HFFc6 (cell line): Measurements from ENCODE around the gene SRR. TPM values are rescaled to one million over a fixed set of nuclear protein-coding genes. Genes with fewer than 3 reads are reported as not detected.
"Not testable (repeated sequence)": the region's sequence is repeated elsewhere in the genome, so short reads cannot be mapped to it uniquely, and the experiment has no call there.

Experiments used
- DNase-seq: peaks from one replicate; pipeline ENCODE4 v3.0.0-alpha.2; 2018
- H3K27ac Mint-ChIP-seq: 2 replicates; pipeline ENCODE4 v1.8.0; 2020; ENCODE audit warnings: mild to moderate bottlenecking, mixed read lengths
- H3K27me3 Mint-ChIP-seq: 2 replicates; pipeline ENCODE4 v1.8.0; 2021; ENCODE audit warnings: mild to moderate bottlenecking, moderate library complexity, mixed read lengths; ENCODE audit not compliant: insufficient read depth
- H3K36me3 Mint-ChIP-seq: 2 replicates; pipeline ENCODE4 v1.8.0; 2021; ENCODE audit warnings: low read depth, mixed read lengths
- H3K4me1 Mint-ChIP-seq: 2 replicates; pipeline ENCODE4 v1.8.0; 2020; ENCODE audit warnings: low read depth, mixed read lengths
- H3K4me3 Mint-ChIP-seq: 2 replicates; pipeline ENCODE4 v1.8.0; 2020; ENCODE audit warnings: mild to moderate bottlenecking, moderate library complexity, mixed read lengths
- H3K9me3 Mint-ChIP-seq: 2 replicates; pipeline ENCODE4 v1.8.0; 2020; ENCODE audit warnings: mild to moderate bottlenecking, mixed read lengths
- total RNA-seq, 6 experiments: library from RNA; stranded (reverse); fragmentation: NEBNext Ultra II Directional; extraction: Animal tissue kit (Norgen Biotek cat#: 25700); gene quantifications; 2 replicates in 1 of 6; 3 replicates in 5 of 6; pipeline ENCODE4 v1.2.3, GENCODE V29; 2021
- TF ChIP-seq, protein P1 (sequence below): fragments of 200-600 bp; sonication (generic); IDR thresholded peaks from 2 replicates; pipeline ENCODE4 v1.5.0; 2021; ENCODE audit warnings: antibody characterized with exemption, mild to moderate bottlenecking

SRR gene
- total RNA-seq, 6 experiments from 2014 or later, result 18.5 to 29.7 (median 21.8) TPM

DNA sequence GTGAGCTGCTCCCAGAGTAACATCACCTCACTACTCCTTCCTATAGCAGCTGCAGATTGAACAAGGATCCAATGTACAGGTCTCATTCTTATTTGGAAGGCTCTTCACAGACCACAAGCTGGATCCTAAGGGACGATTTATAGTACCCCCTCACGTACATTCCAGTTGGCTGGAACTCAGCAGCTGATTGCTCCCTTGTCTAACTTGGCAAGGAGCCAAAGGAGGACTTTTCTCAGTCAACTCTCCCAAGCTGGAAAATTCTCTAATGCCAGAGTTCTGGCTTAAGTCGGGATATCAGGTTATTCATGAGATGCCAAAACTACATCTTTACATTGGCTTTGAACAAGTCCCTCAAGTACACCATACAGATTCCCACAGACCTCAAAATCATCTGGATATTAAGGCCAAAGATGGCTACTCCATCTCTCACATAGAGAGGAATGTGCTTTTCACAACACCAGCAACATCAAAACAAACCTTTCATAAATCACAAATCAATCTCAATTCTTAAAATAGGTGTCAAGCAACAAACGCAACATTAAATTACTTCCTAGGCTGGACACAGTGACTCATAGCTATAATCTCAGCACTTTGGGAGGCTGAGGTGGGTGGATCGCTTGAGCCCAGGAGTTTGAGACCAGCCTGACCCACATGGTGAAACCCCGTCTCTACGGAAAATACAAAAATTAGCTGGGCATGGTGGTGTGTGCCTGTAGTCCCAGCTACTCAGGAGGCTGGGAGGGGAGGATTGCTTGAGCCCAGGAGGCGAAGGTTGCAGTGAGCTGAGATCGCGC lies 39.5 kb upstream of the SRR start:
- no peak for DNase-seq
- TF ChIP-seq, protein P1, sequence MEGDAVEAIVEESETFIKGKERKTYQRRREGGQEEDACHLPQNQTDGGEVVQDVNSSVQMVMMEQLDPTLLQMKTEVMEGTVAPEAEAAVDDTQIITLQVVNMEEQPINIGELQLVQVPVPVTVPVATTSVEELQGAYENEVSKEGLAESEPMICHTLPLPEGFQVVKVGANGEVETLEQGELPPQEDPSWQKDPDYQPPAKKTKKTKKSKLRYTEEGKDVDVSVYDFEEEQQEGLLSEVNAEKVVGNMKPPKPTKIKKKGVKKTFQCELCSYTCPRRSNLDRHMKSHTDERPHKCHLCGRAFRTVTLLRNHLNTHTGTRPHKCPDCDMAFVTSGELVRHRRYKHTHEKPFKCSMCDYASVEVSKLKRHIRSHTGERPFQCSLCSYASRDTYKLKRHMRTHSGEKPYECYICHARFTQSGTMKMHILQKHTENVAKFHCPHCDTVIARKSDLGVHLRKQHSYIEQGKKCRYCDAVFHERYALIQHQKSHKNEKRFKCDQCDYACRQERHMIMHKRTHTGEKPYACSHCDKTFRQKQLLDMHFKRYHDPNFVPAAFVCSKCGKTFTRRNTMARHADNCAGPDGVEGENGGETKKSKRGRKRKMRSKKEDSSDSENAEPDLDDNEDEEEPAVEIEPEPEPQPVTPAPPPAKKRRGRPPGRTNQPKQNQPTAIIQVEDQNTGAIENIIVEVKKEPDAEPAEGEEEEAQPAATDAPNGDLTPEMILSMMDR, result no peak
- peaks cover 24% of the 10 kb centered on the region for H3K36me3 Mint-ChIP-seq
- no peaks in the 10 kb centered on the region for H3K27me3 Mint-ChIP-seq
- H3K4me3 Mint-ChIP-seq, result no peak overlapping the region
- H3K4me1 Mint-ChIP-seq, result peaks cover 48% of the 10 kb centered on the region
- H3K9me3 Mint-ChIP-seq, result no peaks in the 10 kb centered on the region
- peak overlapping the region; percentile 9; the same call in 1 of the 2 replicates for H3K27ac Mint-ChIP-seq

DNA sequence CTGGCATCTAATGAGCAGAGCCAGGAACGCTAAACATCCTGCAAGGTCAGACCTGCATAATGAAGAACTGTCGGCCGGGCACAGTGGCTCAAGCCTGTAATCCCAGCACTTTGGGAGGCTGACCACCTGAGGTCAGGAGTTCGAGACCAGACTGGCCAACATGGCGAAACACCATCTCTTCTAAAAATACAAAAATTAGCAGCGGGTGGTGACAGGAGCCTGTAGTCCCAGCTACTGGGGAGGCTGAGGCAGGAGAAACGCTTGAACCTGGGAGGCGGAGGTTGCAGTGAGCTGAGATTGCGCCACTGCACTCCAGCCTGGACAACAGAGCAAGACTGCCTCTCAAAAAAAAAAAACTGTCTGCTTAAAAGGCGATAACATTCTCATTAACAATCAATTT lies 38.6 kb upstream of the SRR start:
- H3K27me3 Mint-ChIP-seq, H3K9me3 Mint-ChIP-seq, H3K27ac Mint-ChIP-seq, DNase-seq, H3K4me3 Mint-ChIP-seq: not testable (repeated sequence)
- Mint-ChIP-seq H3K36me3 (peaks cover 19% of the 10 kb centered on the region), H3K4me1 (peaks cover 44% of the 10 kb centered on the region)

DNA sequence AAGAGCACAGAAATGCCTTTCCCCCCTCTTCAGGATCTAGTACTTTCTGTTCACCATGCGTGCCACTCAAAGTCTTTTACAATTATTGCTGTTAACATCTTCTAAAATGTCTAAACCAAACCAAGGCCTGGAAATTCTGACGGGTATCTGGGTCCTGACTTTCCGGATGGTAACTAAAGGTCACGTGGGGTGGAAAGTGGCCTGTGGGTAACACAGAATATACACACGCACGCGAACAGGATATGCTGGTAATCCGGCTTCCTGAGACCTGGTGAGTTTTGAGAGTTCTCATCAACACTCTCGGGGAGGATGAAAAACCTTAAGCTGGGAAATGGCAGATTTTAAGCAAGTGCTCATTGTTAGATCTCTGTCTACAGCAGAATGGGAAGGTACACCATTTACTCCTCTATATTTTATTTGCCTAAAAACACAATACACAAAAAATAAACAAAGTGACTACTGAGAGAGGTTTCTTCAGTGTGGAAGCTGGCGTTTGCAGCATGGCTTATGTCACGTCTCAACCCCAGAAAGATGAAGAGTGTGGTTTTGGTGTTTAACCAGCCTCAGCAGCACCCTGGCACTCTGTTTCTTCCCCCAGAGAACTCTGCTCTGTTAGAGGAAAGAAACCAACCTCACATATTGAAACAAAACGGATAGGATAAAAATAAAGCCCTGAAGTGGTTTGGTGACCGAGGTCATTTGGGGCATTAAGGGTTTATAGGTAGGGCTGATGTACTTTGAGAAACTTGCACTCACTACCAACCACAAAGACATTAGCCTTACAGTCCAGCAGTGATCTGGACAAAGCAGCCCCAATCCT lies 37.5 kb upstream of the SRR start:
- no peaks in the 10 kb centered on the region for H3K27me3 Mint-ChIP-seq
- peaks cover 16% of the 10 kb centered on the region for H3K36me3 Mint-ChIP-seq
- TF ChIP-seq, protein P1, result no peak
- H3K27ac Mint-ChIP-seq, result no peak overlapping the region
- H3K4me1 Mint-ChIP-seq, result peaks cover 39% of the 10 kb centered on the region
- H3K9me3 Mint-ChIP-seq, result no peaks in the 10 kb centered on the region
- no peak for DNase-seq
- no peak overlapping the region for H3K4me3 Mint-ChIP-seq

DNA sequence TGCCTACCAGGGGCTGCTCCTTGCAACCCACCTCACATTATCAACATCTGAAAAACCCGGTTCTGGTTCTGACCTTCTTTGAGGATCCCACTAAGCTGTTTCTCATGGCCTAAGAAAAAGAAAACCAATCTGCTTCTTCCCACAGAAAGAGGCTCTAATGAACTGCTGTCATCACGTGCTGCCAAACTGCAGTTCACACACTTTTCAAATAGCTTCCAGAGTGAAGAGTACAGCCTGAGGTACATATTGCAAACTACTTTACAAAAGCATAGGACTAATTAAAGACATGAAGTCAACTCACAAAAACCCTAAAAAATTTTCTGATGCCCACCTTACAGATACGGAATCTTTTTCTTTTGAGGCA lies 36.9 kb upstream of the SRR start:
- DNase-seq, result no peak
- peaks cover 33% of the 10 kb centered on the region for H3K4me1 Mint-ChIP-seq
- H3K27me3 Mint-ChIP-seq, result no peaks in the 10 kb centered on the region
- peaks cover 12% of the 10 kb centered on the region for H3K36me3 Mint-ChIP-seq
- TF ChIP-seq, protein P1, result no peak
- no peaks in the 10 kb centered on the region for H3K9me3 Mint-ChIP-seq
- no peak overlapping the region for H3K4me3 Mint-ChIP-seq
- H3K27ac Mint-ChIP-seq, result no peak overlapping the region

DNA sequence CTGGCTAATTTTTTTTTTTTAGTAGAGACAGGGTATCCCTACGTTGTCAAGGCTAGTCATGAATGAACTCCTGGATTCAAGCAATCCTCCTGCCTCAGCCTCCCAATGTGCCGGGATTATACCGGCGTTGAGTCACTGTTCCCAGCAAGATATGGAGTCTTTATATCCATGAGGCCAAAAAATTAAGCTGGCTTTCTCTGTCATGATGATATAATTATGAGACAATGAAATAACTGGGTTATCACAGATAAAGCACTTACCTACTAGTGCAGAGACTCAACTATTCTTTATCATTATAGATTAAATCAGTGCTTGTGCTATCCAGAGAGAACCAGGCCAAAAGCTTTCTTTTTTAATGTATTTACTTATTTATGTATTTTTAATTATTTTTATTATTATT lies 36.4 kb upstream of the SRR start:
- no peak for DNase-seq
- Mint-ChIP-seq H3K9me3 (no peaks in the 10 kb centered on the region), H3K4me1 (peaks cover 28% of the 10 kb centered on the region), H3K36me3 (peaks cover 10% of the 10 kb centered on the region), H3K27ac (no peak overlapping the region), H3K27me3 (no peaks in the 10 kb centered on the region), H3K4me3 (no peak overlapping the region)
- TF ChIP-seq, protein P1, result no peak
